Anterior cingulate cortex (tissue), 58 donors: ENCODE data around the gene PDZD2.
"Not testable (repeated sequence)": the region's sequence is repeated elsewhere in the genome, so short reads cannot be mapped to it uniquely, and the experiment has no call there.

Source experiments
- DNase-seq, 58 donors: peaks; one replicate each; lab custom pipeline; 2025; lab: John Stamatoyannopoulos, UW

The PDZD2 gene

GRCh38 chr5:32102254-32102986 lies 463.5 kb downstream of the PDZD2 start:
- DNase-seq, result no peak

GRCh38 chr5:32103521-32103920 lies 464.6 kb downstream of the PDZD2 start:
- DNase-seq, result no peak

- no peak for DNase-seq
Observed at GRCh38 chr5:32107291-32107690, 468.4 kb downstream of the PDZD2 start.

- no peak for DNase-seq
Observed at GRCh38 chr5:32108167-32108566, 469.2 kb downstream of the PDZD2 start.

- DNase-seq, result no peak
Observed at GRCh38 chr5:32109236-32109635, 470.3 kb downstream of the PDZD2 start.

- DNase-seq, result no peak
Observed at GRCh38 chr5:32110111-32110696, 471.3 kb downstream of the PDZD2 start.

GRCh38 chr5:32115985-32116384 lies 477.1 kb downstream of the PDZD2 start:
- no peak for DNase-seq

GRCh38 chr5:32116574-32117313 lies 477.8 kb downstream of the PDZD2 start:
- DNase-seq, result no peak

GRCh38 chr5:32118922-32119321 lies 480.0 kb downstream of the PDZD2 start:
- DNase-seq, result not testable (repeated sequence)

- DNase-seq, result no peak
Observed at GRCh38 chr5:32123058-32123805, 484.3 kb downstream of the PDZD2 start.

- no peak for DNase-seq
Observed at GRCh38 chr5:32123889-32124676, 485.2 kb downstream of the PDZD2 start.

GRCh38 chr5:32126691-32127090 lies 487.8 kb downstream of the PDZD2 start:
- no peak for DNase-seq

GRCh38 chr5:32127711-32128110 lies 488.8 kb downstream of the PDZD2 start:
- no peak for DNase-seq

- no peak for DNase-seq
Observed at GRCh38 chr5:32129074-32129598, 490.2 kb downstream of the PDZD2 start.

- DNase-seq, result no peak
Observed at GRCh38 chr5:32130865-32131264, 491.9 kb downstream of the PDZD2 start.

- no peak for DNase-seq
Observed at GRCh38 chr5:32131604-32132003, 492.7 kb downstream of the PDZD2 start.

GRCh38 chr5:32132757-32133156 lies 493.8 kb downstream of the PDZD2 start:
- no peak for DNase-seq

- DNase-seq, result no peak
Observed at GRCh38 chr5:32135086-32135485, 496.2 kb downstream of the PDZD2 start.

GRCh38 chr5:32136342-32136741 lies 497.4 kb downstream of the PDZD2 start:
- no peak for DNase-seq
